GM18511 (cell line): Measurements from ENCODE around the gene GJC2.

ENCODE experiments used
- ATAC-seq: cut with Tn5 transposase; IDR thresholded peaks from one replicate; pipeline ENCODE4 v1.9.1; 2021; ENCODE audit warnings: mild to moderate bottlenecking, moderate library complexity; ENCODE audit not compliant: unreplicated experiment

GJC2 gene

DNA sequence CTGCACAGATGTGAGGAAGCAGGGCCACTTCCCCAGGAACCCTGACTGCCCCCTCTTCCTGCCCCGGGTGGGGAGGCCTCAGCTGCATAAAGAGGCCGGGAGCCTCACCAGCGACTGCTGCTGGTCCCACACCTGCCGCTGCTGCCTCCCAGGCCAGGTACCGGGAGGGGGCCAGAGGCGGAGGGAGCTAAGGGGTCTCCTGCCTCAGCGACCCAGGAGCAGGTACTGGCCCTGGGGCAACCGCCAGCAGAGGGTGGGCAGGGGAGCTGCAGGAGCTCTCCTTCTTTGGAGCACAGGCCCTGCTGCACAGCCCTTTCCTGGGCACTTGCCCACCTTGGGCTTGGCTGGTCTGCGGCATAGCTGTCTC lies 6.8 kb downstream of the GJC2 start:
- no peak for ATAC-seq

DNA sequence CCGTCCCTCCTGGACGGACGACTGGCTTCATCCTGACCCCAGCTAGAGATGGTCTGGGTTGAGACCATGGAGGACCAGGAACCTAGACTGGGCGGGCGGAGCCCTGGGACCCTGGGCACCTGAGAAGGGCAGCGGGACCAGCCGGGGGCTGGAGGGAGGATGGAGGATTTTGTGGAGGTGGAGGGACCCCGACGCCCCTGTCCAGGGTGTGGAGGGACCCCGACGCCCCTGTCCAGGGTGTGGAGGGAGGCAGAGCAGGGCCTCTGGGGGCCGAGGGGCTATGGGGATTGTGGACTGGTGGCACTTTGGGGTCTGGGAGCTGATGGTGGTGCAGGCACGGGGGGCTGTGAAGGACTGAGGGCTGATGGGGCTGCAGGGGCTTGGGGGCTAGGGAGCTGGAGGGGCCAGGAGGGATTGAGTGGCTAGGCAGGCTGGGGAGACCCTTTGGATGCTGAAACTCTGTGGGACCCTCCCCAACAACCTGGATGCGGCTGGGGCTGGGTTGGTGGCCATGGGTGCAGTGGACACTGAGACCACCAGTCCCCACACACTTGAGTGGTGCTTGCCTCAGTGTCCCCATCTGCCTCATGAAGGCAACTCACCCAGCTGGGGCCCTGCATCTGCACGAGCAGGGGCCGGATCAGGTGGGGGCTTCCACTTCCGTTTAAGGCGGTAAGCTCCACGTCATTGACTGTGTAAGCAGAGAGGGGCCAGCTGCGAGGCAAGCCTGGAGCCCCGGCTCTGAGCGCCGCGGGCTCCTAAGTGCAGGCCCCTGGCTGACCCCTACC lies 7.4 kb downstream of the GJC2 start:
- ATAC-seq, result no peak

DNA sequence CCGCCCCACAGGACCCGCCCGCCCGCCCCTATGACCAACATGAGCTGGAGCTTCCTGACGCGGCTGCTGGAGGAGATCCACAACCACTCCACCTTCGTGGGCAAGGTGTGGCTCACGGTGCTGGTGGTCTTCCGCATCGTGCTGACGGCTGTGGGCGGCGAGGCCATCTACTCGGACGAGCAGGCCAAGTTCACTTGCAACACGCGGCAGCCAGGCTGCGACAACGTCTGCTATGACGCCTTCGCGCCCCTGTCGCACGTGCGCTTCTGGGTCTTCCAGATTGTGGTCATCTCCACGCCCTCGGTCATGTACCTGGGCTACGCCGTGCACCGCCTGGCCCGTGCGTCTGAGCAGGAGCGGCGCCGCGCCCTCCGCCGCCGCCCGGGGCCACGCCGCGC lies 8.0 kb downstream of the GJC2 start:
- no peak for ATAC-seq

DNA sequence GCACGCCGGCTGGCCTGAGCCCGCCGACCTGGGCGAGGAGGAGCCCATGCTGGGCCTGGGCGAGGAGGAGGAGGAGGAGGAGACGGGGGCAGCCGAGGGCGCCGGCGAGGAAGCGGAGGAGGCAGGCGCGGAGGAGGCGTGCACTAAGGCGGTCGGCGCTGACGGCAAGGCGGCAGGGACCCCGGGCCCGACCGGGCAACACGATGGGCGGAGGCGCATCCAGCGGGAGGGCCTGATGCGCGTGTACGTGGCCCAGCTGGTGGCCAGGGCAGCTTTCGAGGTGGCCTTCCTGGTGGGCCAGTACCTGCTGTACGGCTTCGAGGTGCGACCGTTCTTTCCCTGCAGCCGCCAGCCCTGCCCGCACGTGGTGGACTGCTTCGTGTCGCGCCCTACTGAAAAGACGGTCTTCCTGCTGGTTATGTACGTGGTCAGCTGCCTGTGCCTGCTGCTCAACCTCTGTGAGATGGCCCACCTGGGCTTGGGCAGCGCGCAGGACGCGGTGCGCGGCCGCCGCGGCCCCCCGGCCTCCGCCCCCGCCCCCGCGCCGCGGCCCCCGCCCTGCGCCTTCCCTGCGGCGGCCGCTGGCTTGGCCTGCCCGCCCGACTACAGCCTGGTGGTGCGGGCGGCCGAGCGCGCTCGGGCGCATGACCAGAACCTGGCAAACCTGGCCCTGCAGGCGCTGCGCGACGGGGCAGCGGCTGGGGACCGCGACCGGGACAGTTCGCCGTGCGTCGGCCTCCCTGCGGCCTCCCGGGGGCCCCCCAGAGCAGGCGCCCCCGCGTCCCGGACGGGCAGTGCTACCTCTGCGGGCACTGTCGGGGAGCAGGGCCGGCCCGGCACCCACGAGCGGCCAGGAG lies 8.6 kb downstream of the GJC2 start:
- no peak for ATAC-seq

DNA sequence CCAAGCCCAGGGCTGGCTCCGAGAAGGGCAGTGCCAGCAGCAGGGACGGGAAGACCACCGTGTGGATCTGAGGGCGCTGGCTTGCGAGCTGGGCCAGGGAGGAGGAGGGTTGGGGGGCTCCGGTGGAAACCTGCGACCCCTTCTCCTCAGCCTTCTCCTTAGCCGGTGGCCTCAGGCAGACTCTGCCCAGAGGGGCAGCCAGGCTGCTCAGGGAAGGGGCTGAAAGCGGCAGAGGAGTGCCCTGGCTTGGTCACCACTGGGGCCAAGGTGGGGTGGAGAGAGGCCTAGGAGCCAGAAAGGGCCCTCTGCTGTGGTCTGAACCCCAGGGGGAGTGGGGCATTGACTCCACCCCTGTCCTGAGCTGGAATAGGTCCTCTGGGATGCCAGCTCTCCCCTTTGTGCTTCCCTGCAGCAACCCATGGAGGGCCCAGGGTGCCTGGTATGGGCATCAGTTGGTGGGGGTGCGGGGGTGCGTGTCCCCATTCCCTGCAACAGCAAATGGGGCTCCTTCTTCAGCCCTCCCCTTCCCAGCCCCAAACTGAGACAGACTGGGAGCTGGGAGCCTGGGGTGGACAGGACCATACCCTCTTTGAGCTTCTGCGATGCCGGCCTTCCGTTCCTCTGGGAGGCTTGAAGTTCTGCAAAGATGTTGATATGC lies 9.4 kb downstream of the GJC2 start:
- ATAC-seq, result no peak

DNA sequence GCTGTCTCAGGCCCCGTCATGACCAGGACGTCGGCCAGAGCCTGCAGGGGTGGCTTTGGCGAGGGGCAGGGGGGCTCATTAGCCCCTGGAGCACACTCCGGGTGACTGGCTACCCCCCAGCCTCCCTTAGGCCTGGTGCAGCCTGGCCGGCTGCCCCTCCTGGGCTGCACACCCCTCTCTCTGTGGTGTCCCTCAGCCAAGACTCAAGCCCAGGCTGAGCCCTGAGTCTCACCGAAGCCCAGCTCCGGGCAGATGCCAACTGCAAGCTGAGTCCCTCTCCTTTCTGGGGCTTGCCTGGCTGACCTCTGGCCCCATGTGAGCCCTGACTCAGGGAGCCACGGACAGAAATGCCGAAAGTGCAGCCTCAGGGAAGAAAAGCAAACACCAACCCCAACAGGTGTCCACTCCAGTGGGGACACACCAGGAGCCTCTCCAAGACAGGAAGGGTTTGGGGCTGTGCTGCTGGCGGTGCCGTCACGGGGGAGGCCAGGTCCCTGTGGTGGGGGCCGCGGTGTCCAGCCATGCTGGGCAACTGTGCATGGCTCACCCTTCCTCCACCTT lies 10.6 kb downstream of the GJC2 start:
- no peak for ATAC-seq

DNA sequence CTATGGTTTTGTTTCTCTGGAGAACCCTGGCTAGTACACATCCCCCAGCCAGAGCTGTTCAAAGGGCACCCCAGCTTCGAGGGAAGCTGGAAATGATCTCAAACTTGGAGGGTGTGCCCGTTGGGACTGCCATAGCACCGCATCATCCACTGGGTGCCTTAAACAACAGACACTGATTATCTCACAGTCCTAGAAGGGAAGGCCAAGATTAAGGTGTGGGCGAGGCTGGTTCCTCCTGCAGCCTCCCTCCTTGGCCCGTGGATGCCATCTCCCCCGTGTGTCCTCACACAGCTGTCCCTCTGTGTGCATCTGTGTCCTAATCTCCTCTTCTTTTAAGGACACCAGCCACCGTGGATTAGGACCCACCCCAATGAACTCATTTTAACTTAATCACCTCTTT lies 11.6 kb downstream of the GJC2 start:
- ATAC-seq, result no peak

DNA sequence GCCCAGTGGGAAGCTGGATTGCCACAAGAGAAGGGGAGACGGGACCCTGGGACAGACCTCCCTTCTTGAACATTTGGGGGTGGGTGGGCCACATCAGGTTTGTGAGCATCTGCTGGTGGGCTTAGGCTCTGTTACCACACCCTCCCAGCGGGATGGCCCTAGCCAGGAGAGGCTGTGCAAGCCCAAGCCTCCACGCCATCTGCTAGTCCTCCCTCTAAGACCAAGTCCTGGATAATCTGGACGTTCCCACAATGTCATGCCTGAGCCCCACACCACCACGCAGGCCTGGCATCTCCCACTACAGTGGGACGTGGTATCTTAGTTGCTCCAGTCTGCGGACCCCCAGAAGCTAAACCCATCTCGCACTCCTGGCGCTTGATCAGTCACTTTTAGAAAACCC lies 12.1 kb downstream of the GJC2 start:
- ATAC-seq, result no peak

DNA sequence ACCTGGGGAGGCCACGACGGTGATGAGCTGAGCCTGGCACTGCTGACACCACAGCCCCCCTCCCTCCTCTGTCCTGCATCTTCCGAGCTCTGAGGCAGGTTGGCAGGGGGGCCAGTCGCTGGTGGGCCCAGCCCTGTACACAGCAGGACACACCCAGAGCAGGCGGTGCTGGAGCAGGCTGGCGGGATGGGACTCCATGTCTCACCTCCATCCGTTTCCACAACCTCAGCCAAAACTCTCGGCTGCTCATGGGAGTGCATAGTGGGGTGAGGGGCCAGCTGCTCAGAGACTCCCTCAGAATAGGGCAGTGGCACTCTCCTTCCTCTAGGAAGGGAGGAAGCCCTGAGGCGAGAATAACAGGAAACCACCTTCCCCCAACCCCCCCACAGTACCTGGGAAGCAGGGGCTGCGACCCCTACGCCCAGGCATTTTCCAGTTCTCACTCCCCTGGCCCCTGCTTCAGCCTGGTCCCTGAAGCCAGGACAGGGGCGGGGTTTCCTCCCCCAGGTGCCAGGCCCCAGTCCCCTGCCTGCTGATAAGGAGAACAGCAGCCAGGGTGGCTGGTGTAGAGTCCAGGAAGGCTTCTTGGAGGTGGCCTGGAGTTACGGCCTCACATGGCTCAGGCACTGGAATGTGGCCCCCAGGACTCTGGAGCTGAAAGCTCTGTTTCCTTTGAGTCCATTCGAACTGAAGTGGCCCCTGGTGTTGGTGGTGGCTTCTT lies 12.7 kb downstream of the GJC2 start:
- no peak for ATAC-seq

DNA sequence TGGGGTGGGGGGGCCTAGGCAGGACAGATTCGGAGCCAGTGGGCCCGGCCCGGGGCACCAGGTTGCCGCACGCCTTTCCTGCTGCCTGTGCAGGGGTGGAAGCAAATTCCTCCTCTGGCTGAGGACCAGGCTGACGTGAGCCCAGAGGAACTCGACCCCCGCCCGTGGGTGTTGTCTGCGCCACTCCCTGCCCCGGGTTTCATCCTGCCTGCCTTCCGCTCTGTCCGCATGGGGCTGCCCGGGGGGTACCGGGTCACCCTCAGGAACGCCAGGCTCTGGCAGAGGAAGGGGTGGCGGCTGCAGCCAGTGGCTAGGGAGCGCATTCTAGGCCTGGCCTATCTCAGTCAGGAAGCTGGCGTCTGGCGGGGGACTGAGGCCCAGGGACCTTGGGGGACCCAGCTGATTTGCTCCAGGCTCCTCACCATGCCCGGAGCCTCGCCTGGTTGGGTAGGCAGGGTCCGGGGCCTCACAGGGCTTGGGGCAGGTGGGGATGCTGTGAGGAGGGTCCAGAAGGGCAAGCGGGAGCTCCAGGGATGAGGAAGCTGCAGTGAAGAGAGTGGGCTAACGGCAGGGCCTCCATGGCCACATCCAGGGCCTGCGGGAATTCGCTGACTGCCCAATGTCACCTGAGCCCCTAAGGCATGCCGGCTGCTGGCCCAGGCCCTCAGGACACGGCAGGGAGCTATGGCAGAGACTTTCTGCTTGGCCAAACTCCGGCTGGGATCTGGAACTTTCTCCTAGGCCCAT lies 13.4 kb downstream of the GJC2 start:
- ATAC-seq, result no peak

DNA sequence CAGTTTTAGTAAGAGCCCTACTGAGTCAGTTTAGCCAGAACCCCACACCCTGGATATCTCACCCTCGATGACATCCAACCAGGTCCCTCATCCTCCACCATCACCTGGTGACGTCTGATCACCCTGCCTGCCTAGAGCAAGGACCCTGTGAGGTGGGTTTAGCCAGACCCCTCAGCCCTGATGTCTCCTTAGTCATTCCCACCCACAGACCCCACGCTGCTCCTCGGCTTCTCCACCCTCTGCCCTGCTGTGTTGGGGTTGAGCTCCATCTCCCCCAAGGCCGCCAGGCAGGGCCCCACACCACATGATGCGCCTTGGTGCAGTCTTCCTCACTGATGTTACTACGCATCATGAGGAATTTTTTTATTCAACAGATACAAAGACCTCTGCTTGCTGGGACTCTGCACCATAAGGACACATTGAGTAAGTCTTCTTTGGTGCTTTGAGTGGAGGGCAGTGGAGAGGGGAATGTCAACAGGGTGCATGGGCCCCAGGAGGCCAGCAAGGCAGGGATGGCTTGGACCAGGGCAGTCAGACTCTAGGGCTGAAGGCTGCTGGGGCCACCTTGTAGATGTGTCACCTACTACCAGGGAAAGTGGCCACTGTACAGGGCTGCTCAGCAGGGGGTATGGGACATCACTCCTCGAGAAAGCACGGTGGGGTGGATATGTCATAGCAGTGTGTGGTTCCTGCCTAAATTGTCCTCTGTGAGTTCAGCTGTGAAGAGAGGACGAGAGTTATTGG lies 14.2 kb downstream of the GJC2 start:
- no peak for ATAC-seq

DNA sequence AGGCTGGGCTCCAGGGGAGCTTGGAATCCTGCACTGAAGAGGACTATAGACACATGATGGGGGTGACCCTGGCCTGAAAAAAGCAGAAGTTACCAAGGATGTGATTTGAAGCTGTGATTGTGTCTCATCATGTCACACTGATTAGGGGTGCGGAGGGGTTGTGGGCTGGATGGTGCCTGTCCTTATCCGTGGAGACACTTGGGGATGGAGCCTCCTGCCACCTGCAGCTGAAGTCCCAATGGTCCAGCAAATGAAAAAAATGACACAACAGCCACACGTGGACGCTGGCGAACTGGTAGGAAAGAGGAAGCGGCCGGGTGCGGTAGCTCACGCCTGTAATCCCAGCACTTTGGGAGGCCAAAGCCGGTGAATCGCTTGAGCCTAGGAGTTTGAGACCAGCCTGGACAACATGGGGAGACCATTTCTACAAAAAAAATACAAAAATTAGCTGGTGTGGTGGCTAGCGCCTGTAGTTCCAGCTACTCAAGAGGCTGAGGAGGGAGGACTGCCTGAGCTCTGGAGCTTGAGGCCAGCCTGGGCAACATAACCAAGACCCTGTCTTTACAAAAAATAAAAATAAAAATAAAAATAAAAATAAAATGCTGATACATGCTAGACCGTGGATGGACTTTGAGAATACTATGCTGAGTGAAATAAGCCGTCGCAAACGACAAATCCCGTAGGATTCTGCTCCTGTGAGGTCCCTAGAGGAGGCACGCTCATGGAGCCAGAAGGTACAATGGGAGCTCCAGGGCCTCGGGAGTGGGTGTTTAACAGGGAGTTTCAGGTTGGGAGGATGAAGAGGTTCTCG lies 15.0 kb downstream of the GJC2 start:
- peak; percentile 2 for ATAC-seq

DNA sequence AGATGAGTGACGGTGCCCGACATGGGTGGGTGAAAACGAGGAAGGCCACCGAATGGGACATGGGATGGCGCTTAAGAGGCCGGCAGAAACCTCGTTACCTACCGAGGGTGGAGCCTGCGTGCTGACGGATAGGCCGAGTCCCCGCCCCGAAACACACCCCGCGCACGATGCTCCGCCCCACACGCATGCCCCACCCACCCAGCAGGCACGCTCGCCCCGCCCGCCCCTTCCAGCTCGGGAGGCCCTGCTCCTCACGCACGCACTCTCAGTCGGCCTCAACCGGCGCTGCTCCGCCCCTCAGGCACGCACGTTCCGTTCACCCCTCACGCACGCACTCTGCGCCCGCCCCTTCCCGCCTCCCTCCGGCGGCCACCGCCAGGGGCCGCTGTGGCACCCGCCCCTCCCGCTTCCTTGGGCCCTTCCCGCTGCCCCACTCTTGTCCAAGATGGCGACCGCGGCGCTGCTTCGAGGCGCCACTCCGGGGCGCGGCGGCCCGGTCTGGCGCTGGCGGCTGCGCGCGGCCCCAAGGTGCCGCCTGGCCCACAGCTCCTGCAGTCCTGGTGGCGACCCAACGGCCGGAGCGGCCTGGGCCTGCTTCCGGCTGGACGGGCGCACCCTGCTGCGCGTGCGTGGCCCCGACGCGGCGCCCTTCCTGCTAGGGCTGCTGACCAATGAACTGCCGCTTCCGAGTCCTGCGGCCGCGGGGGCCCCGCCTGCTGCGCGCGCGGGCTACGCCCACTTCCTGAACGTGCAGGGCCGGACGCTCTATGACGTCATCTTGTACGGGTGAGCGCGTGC lies 15.8 kb downstream of the GJC2 start, which contains the start of gene IBA57:
Gene IBA57 (plus strand): TSS at position 433 of the 798 bp plus-strand sequence. CDS start 13 bp downstream, at position 446.
- peak; percentile 83 for ATAC-seq

DNA sequence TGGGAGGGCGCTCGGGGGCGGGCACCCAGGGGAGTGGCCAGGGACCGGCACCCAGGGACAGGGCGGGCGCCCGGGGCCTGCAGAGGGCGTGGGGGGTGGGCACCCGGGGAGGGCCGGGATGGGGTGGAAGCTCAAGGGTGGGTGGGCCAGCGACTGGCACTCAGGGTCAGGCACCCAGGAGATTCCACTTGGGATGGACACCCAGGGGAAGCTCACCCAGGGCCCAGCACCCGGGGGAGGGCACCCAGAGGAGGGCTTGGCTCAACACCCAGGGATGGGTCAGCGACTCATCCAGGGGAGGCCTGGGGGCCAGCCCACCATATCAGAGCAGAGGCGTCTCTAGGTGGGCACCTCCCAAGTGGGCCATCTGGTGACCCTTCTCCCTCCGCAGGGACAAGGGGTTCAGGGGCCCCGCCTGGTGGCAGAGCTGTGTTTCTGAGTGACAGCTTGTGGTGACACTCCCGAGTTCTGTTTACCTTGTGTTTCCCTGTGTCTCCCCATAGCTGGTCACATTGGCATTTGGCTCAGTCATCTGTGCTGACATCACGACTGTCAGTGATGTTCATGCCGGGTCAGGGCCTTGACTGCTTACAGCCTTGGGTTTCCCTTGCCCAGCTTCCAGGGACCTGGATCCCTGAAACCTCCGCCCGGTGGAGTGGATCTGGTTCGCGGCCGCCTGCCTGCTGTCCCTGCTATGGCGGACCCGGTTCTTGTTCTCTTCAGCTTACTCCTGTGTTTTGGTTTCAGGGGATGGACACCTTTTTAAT lies 16.6 kb downstream of the GJC2 start:
- peak; percentile 33 for ATAC-seq

DNA sequence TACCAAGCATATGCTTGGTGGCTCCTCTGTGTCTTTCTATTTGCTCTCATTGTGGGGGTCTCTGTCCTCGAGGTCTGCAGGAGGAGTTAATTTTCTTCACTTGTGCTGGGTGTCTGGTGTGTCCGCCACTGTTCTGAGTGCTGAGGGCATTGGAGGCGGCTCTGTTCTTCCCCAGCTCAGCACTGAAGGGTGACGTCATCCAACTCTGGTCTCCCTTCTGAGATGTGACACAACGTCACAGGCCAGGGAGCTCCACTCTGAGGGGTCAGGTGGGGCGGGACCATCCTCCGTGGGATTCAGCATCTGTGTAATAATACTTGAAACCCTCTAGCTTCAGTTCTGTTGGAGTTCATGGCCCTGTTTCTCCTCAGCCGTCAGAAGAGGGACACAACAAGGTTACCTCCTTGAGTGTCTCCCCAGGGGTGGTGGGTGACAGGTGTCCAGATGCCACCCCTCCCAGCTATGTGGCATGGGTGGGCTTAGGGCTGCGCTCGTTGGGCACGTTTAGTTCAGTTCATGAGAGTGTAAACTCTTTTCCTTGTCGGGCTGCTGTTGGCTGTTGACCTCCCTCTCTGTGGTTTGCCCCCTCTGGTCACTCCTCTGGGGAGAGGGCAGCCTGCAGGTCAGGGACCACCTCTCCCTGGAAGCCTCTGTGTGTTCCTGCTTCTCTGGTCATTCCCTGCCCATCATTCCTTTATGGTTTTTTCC lies 19.0 kb downstream of the GJC2 start:
- ATAC-seq, result no peak

DNA sequence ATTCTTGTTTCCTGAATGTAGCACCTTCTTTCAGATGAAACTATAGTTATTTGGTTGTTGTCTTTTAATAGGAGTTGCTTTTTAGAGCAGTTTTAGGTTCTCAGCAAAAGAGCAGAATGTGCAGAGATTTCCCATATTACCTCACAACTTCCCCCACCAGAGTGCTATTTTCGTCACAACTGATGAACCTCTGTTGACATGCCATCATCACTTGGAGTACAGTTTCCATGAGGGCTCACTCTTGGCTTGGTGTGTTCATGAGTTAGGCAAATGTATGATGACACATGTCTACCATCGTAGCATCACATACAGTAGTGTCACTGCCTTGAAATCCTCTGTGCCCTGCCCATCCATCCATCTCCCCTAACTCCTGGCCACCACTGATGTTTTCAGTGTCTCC lies 19.6 kb downstream of the GJC2 start:
- no peak for ATAC-seq
